NCI-H345 treated with DMSO at 0.1 percent for 48 hours (cell line): Measurements from ENCODE around the gene OMA1.
"Not testable (repeated sequence)": the region's sequence is repeated elsewhere in the genome, so short reads cannot be mapped to it uniquely, and the experiment has no call there.

Experiments used
- DNase-seq: peaks from one replicate; lab custom pipeline; 2025; ENCODE audit not compliant: unreplicated experiment; lab: John Stamatoyannopoulos, UW

OMA1 gene

DNA sequence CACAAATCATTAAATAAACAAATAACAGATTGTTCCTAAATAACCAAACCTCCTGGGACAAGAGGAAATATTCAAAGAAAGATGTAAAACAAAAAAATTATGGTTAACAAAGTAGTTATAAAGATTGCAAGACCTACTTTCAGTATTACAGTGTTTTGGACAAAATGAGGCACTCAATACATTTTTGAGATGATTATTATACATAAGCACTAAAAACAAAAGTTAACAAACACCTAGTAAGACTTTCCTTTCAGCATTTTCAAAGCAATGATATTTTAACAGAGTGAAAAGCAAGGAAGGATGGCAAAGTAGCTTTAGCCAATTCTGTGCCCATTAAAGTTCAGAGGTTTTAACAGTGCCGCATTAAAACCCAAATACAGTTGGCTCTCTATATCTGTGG is 17.2 kb downstream of the OMA1 start:
- no peak for DNase-seq

DNA sequence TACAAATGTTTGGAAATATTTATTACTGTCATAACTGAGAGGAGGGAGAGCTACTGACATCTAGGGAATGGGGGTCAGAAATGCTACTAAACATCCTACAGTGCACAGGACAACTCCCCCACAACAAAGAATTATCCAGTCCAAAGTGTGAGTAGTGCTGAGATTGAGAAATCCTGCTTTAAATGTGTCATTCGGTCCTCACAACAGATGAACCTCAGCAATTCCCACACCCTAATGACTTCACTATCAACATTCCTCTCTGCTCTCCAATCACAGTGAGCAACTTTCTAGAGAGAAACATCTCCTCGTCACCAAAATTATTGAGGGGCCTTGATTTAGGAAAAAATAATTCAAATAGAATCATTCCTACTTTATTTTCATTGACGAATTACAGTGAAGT is 18.0 kb downstream of the OMA1 start:
- DNase-seq = no peak

DNA sequence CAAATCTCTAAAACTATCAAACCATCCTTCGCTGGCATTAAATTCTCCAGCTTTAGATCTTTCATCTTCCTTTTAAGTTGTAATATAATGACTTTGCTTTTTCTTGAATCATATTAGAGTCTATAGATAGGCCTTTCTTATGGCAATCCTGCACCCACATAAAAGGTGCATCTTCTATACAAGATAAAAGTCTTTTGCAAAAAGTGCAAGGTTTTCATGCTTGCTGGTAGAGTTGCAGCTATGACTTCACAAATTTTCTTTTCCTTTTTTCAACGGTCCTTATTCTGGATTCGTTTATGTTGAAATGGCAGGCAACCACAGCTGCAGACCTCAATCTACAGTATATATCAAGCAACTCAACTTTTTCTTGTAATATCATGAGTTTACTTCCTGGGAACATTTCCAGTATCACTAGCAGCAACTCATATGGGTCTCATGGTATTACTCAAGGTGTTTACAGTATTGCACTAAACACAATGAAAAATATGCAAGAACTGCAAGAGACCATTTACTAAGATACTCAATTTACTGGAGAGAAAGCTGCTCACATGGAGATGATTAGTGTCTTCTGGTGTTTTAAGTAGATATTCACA is 22.1 kb downstream of the OMA1 start:
- DNase-seq = no peak

DNA sequence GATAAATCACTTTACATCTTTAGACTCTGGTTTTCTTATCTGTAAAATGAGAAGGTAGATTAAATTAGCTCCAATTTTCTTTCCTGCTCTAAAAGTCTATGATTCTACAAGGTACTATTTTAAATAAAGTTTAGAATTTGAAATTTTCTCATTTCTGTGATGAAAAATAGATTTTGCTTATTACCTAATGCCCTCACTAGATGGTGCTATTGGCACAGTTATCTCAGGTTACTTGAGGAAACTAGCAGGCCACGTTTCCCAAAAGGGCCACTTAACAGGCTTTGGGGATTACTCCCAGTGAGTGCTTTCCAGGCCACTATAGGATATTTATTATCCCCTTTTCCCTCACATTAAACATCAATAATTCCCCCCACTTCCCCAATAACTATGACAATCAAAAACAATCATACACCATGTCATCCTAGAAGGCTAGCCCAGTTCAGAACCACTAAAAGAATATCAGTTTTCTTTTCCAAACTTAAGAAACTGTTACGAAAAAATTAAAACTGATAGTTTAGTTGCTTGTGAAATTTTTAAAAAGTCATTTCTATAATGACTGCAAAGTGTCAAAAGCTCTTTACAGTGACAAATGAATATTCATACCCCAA is 30.6 kb downstream of the OMA1 start:
- peak; percentile 19 for DNase-seq

DNA sequence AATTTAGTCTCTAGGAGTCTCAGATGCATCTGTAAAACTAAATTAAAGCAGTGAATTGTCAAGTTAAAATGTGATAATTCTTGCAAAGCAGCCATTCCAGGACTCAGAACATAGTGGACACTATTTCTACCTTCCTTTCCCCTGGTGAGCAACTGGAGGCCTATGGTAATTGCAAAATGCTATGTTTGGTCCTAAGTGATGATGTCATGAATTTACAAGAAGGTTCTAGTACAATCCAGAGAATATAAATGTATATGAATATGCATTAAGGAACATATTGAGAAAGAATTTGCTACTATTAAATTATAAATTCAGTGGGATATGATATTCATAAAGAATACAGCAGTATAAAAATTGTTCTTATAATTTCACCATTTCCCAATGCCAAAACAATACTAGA is 32.6 kb downstream of the OMA1 start:
- no peak for DNase-seq

DNA sequence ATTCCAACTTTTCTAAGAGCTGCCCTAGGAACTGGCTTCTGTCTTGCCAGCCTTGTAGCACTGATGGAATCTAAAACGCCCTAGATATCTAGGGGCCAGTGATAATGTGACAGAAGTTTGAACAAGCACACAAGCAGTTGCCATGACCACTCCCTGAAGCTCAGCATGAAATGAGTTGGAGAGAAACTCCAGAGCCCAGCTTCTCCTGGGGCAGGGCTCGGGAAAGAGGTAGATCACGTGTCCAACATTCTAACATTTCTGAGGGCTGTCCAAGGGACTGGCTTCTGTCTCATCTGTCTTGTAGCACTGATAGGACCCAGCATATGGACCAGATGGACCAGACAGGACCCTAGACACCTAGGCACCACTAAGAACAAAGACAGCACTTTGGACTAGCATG is 37.9 kb downstream of the OMA1 start:
- no peak for DNase-seq

DNA sequence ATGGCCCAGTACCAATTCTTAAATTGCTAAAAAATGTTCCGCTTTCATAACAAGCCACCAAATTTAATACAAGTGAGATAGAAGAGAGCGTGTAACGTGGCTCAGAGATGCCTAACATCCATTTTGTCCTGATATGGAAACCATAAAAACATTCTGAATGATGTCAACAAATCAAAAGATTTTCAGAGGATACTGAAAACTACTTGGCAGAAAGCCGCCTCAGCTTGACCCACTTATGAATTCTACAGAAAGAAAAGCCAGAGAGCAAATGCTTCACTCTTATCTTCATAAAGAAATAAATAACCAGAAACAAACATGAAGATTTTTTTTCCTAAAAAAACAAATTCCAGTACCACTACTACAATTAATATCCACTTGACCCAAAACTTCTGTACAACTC is 41.2 kb downstream of the OMA1 start:
- no peak for DNase-seq

DNA sequence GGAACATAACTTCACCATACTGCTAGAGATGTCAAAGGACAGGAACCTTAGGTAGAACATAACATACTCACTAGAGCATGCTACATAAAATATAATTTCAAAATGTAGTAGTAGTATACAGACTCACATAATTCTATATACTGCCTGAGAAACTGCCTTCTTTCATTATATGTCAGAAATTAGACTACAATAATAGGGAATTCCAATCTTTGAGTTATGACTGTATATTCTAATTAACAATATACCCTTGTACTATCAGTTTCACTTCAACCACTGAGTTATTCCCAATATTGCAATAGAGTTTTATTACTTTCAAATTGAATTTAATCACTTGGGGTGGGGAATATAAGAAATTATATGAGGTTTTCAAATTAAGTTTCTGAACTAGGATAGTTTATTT is 44.0 kb downstream of the OMA1 start:
- DNase-seq = no peak

DNA sequence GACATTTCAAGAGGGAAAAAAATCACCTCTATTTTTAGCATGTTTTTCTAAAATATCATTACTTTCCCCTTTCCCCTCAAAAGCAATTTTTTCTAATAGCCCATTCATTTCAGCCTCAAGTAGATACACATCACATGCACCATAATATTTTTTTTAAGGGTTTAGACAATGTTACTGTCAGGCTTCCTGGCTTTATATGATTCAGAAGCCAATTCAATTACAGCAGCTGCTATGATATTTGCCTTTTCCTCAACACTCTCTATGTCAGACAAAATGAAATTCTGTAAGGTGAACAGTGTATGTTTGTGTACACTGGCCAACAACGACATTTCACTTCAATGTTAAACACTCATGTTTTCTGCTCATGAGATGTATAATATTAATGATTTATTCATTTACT is 46.5 kb downstream of the OMA1 start:
- no peak for DNase-seq

DNA sequence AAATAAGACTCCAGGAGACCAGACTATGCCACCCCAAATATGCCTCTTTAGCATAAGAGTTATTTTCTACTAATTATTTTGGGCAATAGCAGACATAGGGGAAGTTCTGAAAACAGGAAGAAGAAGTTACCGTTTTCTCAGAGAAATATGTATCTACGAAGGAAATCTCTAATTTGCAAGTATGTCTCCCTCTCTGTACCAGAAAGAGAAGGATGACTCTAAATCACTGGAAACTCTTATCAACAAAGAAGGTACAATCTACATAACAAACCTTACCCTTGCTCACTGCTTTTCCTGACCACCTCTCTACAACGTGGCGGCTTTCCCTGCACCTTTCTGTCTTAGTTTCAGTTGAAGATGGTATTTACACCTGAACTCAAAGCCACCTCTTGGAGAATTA is 49.0 kb downstream of the OMA1 start:
- no peak for DNase-seq

DNA sequence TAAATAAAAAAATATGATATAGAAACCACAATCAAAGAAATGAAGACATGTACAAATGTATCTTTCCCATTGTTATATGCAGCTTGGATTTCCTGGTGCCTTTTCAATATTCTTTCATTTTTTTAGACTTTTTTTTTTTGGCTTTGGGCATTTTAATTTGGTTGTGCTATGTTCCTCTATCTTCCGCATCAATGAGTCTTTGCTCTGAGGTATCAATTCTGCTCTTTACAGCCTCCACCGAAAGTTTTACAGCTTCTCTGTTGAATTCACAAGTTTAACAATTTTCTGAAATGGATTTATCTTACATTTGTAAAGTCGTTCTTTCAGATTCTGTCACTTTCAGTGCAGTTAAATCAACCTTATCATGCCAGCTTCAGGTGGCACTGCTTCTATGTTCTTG is 50.5 kb downstream of the OMA1 start:
- DNase-seq = no peak

DNA sequence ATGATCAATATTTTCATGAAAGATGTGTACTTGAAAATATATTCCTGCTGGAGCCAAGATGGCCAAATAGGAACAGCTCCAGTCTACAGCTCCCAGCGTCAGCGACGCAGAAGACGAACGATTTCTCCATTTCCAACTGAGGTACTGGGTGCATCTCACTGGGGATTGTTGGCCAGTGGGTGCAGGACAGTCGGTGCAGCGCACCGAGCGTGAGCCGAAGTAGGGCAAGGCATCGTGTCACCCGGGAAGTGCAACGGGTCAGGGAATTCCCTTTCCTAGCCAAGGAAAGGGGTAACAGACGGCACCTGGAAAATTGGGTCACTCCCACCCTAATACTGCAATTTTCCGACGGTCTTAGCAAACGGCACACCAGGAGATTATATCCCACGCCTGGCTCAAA is 57.6 kb downstream of the OMA1 start:
- DNase-seq = not testable (repeated sequence)

DNA sequence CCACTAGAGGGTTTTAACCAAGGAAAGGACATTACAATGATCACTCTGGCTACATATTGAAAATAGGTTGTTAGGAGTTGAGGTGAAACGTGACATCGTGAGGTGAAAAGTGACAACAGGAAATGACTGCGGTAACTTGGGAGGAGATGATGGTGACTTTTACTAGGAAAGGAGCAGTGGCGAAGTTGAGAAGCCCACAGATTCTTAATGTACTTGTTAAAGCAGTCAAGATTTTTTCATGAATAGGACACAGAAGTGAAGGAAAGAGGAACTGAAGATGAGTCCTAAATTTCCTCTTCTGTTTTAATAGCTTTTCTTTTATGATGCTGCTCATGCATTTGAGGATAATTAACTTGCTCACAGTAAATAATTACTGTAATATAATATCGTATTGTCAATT is 59.5 kb downstream of the OMA1 start:
- no peak for DNase-seq

DNA sequence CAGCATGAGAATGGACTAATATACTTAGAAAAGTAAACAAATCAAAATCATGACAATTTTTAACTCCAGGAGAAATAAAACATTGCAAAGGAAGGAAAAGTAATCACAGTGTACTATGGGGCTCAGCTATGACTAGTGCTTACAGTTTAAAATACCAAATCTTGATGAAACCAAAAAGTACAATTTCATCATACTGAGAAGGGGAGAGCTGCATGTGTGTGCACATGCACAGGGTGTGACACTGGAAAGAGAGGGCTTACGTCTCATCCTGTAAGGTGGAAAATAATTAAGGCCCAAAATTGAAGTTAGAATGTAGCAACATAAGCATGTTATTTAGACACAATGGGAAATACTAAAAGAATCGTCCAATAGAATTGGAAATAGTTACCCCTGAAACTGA is 64.6 kb downstream of the OMA1 start:
- no peak for DNase-seq

DNA sequence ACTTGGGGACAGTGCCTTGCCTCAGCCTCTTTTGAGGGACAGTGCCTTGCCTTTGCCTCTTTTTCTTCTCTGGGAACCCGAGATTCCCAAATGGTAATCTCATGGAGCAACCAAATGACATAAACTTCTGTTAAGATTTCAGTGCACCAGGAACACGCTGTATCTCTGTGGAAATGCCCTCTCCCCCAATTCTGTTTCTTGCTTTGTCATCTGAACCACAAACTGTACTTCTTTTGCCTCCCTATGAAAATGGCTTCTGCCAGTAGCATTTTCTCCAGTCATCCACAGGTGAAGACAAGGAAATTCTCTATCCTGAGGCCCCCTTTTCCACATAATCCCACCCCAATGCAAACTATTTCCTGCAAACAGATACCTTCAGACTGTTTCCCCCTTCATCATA is 66.3 kb downstream of the OMA1 start:
- no peak for DNase-seq

DNA sequence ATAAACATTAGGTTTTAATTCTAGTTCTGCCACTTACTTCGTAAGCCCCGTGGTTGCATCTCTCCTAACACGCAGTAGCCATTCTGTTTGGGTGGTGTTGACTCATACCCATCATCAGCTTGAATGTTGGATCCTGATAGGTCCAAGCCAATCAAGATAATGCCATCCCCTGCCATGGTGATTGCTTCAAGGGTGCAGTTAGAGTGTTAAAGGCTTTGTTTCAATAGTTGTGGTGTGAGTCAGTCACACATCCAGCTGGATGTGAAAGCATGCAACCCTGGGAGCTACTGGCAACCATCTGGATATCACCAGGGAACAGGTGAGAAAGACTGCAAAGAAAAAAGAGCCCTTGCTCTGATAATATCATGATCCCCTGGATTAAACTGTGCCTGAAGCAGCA is 69.1 kb downstream of the OMA1 start:
- DNase-seq = no peak

DNA sequence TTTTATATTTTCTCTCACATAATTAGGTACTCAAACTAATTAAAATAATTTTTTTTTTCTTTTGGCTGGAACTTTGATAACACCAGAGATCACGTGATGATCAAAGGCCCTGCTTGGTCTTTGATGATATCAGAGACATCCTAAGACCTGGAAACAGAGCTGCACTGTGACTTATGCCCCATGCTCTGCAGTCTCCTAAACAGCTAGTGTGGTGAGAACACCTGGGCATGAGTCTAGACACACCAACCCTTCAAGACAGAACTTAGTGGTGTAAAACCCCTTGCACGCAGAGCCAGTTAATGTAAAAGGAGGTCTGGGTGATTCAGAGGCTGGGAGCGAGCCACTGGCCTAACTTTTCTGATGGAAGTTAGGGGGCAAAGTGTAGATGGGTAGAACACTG is 70.3 kb downstream of the OMA1 start:
- no peak for DNase-seq

DNA sequence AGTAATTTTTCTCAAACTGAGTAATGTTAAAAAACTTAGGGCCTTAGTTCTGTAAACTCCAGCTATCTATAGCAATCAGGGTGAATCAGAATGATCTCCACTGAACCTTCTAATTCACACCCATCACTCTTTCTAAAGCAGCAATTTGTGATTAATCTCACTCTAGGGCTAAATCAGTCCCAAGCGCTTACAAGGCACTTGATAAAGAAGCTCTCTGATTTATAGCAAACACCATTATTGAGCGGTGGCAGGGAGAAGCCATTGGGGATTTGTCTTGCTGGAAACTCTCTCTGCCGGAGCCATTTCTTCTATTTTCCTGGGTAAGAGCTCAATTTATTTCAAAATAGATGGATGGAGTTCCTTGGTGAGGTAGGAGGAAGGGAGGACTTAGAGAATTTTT is 77.0 kb downstream of the OMA1 start:
- no peak for DNase-seq

DNA sequence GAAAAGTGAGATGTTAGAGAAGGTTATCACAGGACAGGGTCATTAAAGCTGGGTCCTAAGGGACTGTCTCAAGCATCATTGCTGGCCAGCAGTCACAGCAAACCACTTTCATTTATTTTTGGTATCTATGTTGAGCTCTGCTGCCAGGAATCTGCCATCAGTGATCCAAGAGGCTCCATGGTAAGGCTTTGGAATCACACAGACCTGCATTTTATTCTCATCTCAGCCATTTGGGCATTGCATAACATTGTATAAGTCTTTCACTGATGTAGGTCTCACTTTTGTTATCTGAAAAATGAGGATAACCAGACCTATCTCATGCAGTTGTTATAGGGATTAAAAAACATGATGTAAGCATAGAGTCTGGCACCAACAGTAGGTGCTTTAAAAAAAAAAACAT is 77.5 kb downstream of the OMA1 start:
- DNase-seq = no peak

DNA sequence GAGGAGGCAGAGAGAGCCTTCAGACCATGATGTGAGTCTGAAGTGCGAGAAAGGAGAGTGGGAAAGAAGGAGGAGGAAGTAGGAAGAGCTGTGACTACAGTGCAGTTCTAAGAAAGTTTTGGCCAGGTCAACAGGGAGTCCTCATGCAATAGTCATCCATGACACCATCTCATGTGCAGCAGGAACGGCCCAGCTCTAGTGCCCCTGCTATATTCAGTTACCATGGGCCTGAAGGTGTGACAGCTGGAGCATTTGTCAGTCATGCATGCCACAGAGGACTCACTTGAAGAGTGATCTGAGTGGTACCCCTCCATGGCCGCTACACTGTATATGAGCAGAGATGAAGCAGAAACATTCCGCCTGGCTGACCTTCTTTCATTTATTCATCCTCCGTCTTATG is 77.9 kb downstream of the OMA1 start:
- no peak for DNase-seq

DNA sequence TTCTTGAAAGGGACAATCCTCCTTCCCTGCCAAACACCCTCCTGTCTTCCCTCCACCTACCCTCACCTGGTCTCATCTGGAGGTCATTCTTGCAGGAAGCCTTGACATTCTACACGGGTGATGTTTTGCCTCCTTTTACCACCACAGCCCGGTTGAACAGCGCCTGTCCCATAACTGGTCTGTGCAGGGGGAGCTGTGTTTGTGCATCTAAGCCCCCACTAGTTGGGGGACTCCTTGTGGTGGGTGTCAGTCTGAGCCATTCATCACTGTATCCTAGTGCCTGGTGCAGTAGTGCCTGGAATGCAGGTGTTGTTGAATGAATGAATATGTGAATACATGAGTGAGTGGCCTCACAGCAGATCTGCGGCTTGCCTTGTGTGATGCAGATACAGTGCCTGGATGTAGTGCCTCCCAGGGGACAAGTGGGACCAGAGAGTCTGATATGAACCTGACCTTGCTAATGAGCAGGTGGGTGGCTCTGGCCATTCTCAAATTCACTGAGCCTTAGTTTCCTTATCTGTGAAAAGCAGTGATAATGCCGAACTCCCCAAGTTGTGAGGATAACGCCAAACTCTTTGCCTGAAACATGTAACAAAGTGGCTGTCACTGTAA is 79.8 kb downstream of the OMA1 start:
- DNase-seq = no peak

DNA sequence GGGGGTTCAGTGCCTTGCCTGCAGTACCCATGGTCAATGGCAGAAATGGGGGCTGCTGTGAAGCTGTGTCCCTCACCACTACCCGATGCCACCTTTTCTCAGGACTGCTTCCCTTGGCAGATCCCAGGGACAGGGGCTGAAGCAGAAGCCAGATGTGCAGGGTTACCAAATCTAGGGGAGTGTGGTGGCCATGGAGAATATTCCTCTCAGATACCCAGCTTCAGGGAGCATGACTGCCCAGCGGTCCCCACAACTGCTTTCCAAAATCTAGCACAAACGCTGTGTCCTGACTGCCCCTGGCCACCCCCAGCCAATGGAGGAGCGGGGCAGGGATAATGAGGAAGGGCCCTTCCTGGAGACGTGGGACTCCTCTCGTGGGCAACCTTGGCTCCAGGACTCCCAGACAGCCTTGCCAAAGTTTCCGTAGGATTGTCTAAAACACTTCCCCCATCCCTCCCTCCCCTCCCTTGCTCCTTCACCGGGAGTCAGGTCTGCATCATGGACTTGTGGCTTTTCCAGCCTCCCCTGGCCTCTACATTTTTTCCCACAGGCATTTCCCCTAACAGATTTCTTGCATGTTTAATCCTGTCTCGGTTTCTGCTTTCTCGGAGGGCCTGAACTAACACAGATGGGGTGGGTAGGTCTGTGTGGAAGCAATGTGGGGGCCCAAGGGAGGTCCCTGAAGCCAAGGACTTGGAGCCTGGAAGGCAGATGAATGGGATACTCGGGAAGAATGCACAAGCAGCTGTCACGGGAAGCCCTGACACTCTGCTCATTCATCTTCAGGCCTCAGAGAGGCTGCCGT is 80.5 kb downstream of the OMA1 start:
- DNase-seq = no peak
